ENCODE measurements around the gene PRPF38B. TPM values are rescaled to one million over a fixed set of nuclear protein-coding genes. Genes with fewer than 3 reads are reported as not detected.
A peak's percentile ranks its signal among the peaks of the same experiment; 100 is the strongest.

The PRPF38B gene
- total RNA-seq, 1 experiment from 2014 or later, result 46.4 TPM

DNA sequence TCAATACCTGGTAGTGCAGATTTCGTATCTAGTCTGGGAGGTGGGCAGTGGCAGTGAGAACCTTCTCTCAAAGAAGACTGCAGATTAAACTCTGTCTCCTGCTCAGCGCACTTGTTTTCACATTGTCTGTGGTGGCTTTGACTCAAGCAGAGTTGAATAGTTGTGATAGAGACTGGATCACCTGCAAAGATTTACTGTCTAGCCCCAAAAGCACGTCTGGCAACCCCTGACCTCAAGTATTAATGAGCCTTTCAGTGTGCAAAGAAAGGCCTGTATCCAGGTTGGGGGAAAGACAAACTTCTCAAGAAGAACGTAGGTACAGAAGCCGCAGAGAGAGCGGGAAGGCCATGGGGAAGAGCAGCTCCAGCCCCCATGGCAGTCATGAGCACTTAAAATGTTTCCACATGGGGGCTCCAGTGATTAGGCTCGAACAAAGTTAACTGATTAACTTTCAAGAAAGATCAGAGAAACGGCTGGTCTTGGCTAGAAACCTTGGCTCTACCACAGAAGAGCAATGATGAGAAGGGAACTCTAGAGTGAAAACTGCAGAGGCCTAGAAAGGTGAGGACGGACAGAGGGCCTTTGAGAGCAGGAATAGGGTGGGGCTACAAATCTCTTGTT lies 46.4 kb upstream of the PRPF38B start:
- ATAC-seq, result no peak
- DNase-seq (ENCODE audit: low read depth, low spot score), result no peak
- POLR2A ChIA-PET, result no interaction called here
- Histone ChIP-seq H3K9me3 (ENCODE audit: control insufficient read depth in 1 of 2, insufficient read depth in 1 of 2, low read depth in 1 of 2, low read length in 2 of 2) (no peaks in the 10 kb centered on the region), H3K4me1 (ENCODE audit: control insufficient read depth in 1 of 2, insufficient read depth in 2 of 2, low read length in 2 of 2) (peaks cover 0 to 6% of the 10 kb centered on the region in 2 experiments; a peak in 1 of 4 replicates), H3K79me2 (ENCODE audit: insufficient read depth, low read length) (no peaks in the 10 kb centered on the region), H3K36me3 (ENCODE audit: control insufficient read depth in 1 of 2, insufficient read depth in 2 of 2, low read length in 2 of 2) (no peaks in the 10 kb centered on the region), H3K9me2 (ENCODE audit: insufficient read depth) (no peaks in the 10 kb centered on the region), H2AFZ (ENCODE audit: low read depth, low read length, poor library complexity, severe bottlenecking) (no peak overlapping the region), H3K4me2 (ENCODE audit: low read length) (no peak overlapping the region), H3K4me3 (replicated peaks in 1 of 2; ENCODE audit: low read depth in 1 of 2, low read length in 2 of 2) (no peak overlapping the region), H4K20me1 (ENCODE audit: insufficient read depth) (no peaks in the 10 kb centered on the region), H3K27ac (ENCODE audit: low read depth, low read length) (no peak overlapping the region), H3K27me3 (ENCODE audit: insufficient read depth, low read length) (peaks cover 3% of the 10 kb centered on the region; the same call in 1 of the 2 replicates), H3K9ac (ENCODE audit: low read length) (no peak overlapping the region)
- BruUV-seq (replicated peaks), result no TSS peak
- CTCF ChIA-PET, result no interaction called here
- TF ChIP-seq RAD21 (IDR thresholded peaks at IDR 0.05; ENCODE audit: low read depth) (peak; percentile 27; the same call in 1 of the 2 replicates), ELF1 (IDR thresholded peaks at IDR 0.05; ENCODE audit: borderline replicate concordance, low read depth) (no peak), YY1 (IDR thresholded peaks at IDR 0.05; ENCODE audit: extremely low read depth, insufficient replicate concordance, low read depth, low read length) (no peak), EZH2phosphoT487 (IDR thresholded peaks at IDR 0.05; ENCODE audit: borderline replicate concordance) (no peak), SIN3A (IDR thresholded peaks at IDR 0.05; ENCODE audit: low read depth) (no peak), EGR1 (IDR thresholded peaks at IDR 0.05; ENCODE audit: low read depth) (no peak), POLR2A (IDR thresholded peaks at IDR 0.05; ENCODE audit: borderline replicate concordance, extremely low read depth, insufficient read depth, insufficient read length) (no peak), ZNF274 (IDR thresholded peaks at IDR 0.05; ENCODE audit: low read depth, low read length) (no peak)
- intact Hi-C loops (cut with micrococcal nuclease), result no loop called here
- RAD21 ChIA-PET (ENCODE audit: low non-redundant PET in 1 of 2, low total read pairs in 2 of 2, uncharacterized antibody in 2 of 2, unreplicated experiment in 2 of 2), result no interaction called here

DNA sequence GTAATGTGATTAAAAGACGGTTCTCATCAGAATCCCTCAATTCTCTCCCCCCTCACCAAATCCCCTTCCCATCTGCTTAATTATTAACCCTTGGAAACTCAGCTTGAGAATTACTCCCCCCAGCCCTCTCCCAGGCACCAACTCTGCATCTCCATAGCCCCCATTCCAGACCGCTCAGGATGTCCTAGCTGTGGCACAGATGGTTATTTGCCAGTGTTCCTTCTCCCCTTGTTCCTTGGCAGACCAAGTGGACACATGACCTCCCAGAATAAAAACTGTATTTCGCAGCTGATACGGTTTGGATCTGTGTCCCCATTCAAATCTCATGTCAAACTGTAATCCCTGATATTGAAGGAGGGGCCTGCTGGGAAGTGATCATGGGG lies 45.9 kb upstream of the PRPF38B start:
- Histone ChIP-seq H3K9me3 (ENCODE audit: control insufficient read depth in 1 of 2, insufficient read depth in 1 of 2, low read depth in 1 of 2, low read length in 2 of 2) (no peaks in the 10 kb centered on the region), H3K4me2 (ENCODE audit: low read length) (no peak overlapping the region), H3K27ac (ENCODE audit: low read depth, low read length) (no peak overlapping the region), H2AFZ (ENCODE audit: low read depth, low read length, poor library complexity, severe bottlenecking) (no peak overlapping the region), H3K36me3 (ENCODE audit: control insufficient read depth in 1 of 2, insufficient read depth in 2 of 2, low read length in 2 of 2) (no peaks in the 10 kb centered on the region), H3K9ac (ENCODE audit: low read length) (no peak overlapping the region), H3K79me2 (ENCODE audit: insufficient read depth, low read length) (no peaks in the 10 kb centered on the region), H3K4me3 (replicated peaks in 1 of 2; ENCODE audit: low read depth in 1 of 2, low read length in 2 of 2) (no peak overlapping the region), H3K9me2 (ENCODE audit: insufficient read depth) (no peaks in the 10 kb centered on the region), H3K27me3 (ENCODE audit: insufficient read depth, low read length) (peaks cover 3% of the 10 kb centered on the region; the same call in 1 of the 2 replicates), H3K4me1 (ENCODE audit: control insufficient read depth in 1 of 2, insufficient read depth in 2 of 2, low read length in 2 of 2) (peaks cover 0 to 6% of the 10 kb centered on the region in 2 experiments; a peak in 1 of 4 replicates), H4K20me1 (ENCODE audit: insufficient read depth) (no peaks in the 10 kb centered on the region)
- POLR2A ChIA-PET, result no interaction called here
- DNase-seq (ENCODE audit: low read depth, low spot score) (no peak), ATAC-seq (no peak)
- intact Hi-C loops (cut with micrococcal nuclease), result no loop called here
- TF ChIP-seq SIN3A (IDR thresholded peaks at IDR 0.05; ENCODE audit: low read depth) (no peak), FOSL1 (IDR thresholded peaks at IDR 0.05; ENCODE audit: low read depth) (no peak), ELF1 (IDR thresholded peaks at IDR 0.05; ENCODE audit: borderline replicate concordance, low read depth) (no peak), JUND (IDR thresholded peaks at IDR 0.05) (no peak), POLR2AphosphoS5 (IDR thresholded peaks at IDR 0.05; ENCODE audit: low read depth, low read length) (no peak), ZFX (IDR thresholded peaks at IDR 0.05) (no peak), RAD21 (IDR thresholded peaks at IDR 0.05; ENCODE audit: low read depth) (no peak), TCF7L2 (IDR thresholded peaks at IDR 0.05; ENCODE audit: borderline replicate concordance, extremely low read depth, insufficient read depth, insufficient read length) (no peak)
- TF ChIP-seq, protein P1, sequence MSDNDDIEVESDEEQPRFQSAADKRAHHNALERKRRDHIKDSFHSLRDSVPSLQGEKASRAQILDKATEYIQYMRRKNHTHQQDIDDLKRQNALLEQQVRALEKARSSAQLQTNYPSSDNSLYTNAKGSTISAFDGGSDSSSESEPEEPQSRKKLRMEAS (IDR thresholded peaks at IDR 0.05), result no peak
- TF ChIP-seq, protein P2, sequence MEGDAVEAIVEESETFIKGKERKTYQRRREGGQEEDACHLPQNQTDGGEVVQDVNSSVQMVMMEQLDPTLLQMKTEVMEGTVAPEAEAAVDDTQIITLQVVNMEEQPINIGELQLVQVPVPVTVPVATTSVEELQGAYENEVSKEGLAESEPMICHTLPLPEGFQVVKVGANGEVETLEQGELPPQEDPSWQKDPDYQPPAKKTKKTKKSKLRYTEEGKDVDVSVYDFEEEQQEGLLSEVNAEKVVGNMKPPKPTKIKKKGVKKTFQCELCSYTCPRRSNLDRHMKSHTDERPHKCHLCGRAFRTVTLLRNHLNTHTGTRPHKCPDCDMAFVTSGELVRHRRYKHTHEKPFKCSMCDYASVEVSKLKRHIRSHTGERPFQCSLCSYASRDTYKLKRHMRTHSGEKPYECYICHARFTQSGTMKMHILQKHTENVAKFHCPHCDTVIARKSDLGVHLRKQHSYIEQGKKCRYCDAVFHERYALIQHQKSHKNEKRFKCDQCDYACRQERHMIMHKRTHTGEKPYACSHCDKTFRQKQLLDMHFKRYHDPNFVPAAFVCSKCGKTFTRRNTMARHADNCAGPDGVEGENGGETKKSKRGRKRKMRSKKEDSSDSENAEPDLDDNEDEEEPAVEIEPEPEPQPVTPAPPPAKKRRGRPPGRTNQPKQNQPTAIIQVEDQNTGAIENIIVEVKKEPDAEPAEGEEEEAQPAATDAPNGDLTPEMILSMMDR (IDR thresholded peaks at IDR 0.05 in 2 of 3, conservative IDR thresholded peaks at IDR 0.05 in 1 of 3; ENCODE audit: borderline replicate concordance in 1 of 3, insufficient read depth in 1 of 3, low read depth in 2 of 3, low read length in 2 of 3), result no peak
- BruUV-seq (replicated peaks), result no TSS peak
- CTCF ChIA-PET, result interaction anchor here (1.0 kb wide), 1 partner anchor 466 kb away, joined by 3 read pairs; a partner anchor contains a TSS
- RAD21 ChIA-PET (ENCODE audit: low non-redundant PET in 1 of 2, low total read pairs in 2 of 2, uncharacterized antibody in 2 of 2, unreplicated experiment in 2 of 2), result no interaction called here
